PFSK-1 (cell line): ENCODE data around the gene TRAK1.

ENCODE experiments used
- POLR2AphosphoS5 ChIP-seq: IDR thresholded peaks from 2 replicates; pipeline ENCODE4 v1.6.1; 2012; ENCODE audit warnings: low read depth, mild to moderate bottlenecking, control low read depth, low read length, moderate library complexity
- TF ChIP-seq, protein P1 (sequence below), 2 experiments: IDR thresholded peaks; 2 replicates each; pipeline versions ENCODE4 v1.6.1 to v1.8.0; 2011 to 2012; ENCODE audit warnings: low read depth in 2 of 2, low read length in 2 of 2, control low read depth in 1 of 2, inconsistent platforms in 1 of 2, mild to moderate bottlenecking in 1 of 2, moderate library complexity in 1 of 2; ENCODE audit not compliant: insufficient read depth in 1 of 2

- TF ChIP-seq, protein P1, sequence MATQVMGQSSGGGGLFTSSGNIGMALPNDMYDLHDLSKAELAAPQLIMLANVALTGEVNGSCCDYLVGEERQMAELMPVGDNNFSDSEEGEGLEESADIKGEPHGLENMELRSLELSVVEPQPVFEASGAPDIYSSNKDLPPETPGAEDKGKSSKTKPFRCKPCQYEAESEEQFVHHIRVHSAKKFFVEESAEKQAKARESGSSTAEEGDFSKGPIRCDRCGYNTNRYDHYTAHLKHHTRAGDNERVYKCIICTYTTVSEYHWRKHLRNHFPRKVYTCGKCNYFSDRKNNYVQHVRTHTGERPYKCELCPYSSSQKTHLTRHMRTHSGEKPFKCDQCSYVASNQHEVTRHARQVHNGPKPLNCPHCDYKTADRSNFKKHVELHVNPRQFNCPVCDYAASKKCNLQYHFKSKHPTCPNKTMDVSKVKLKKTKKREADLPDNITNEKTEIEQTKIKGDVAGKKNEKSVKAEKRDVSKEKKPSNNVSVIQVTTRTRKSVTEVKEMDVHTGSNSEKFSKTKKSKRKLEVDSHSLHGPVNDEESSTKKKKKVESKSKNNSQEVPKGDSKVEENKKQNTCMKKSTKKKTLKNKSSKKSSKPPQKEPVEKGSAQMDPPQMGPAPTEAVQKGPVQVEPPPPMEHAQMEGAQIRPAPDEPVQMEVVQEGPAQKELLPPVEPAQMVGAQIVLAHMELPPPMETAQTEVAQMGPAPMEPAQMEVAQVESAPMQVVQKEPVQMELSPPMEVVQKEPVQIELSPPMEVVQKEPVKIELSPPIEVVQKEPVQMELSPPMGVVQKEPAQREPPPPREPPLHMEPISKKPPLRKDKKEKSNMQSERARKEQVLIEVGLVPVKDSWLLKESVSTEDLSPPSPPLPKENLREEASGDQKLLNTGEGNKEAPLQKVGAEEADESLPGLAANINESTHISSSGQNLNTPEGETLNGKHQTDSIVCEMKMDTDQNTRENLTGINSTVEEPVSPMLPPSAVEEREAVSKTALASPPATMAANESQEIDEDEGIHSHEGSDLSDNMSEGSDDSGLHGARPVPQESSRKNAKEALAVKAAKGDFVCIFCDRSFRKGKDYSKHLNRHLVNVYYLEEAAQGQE (IDR thresholded peaks at IDR 0.05; ENCODE audit: insufficient read depth in 1 of 2, low read depth in 2 of 2, low read length in 2 of 2), result no peak
- TF ChIP-seq POLR2AphosphoS5, result no peak
Measured at GRCh38 chr3:42151596-42152168, 60.5 kb downstream of the TRAK1 start.
